Mesenchymal stem cell (in vitro differentiated cells and primary cell): ENCODE data around the gene RFX8.

Experiments
- DNase-seq: peaks from one replicate; pipeline ENCODE4 v3.0.0-alpha.2; 2013
- H2AFZ ChIP-seq: one replicate; pipeline ENCODE4 v1.6.1; 2013; ENCODE audit warnings: low read depth, mild to moderate bottlenecking, control low read depth, inconsistent platforms, low read length, moderate library complexity
- H2AK5ac ChIP-seq: 2 replicates; pipeline ENCODE4 v1.6.1; 2013; ENCODE audit warnings: low read length, moderate library complexity, mild to moderate bottlenecking, inconsistent platforms; ENCODE audit not compliant: severe bottlenecking
- H2BK120ac ChIP-seq: one replicate; pipeline ENCODE4 v1.6.1; 2013; ENCODE audit warnings: low read depth, mild to moderate bottlenecking, inconsistent platforms, low read length, moderate library complexity
- H2BK12ac ChIP-seq, 2 experiments: one replicate each; pipeline ENCODE4 v1.6.1; 2013; ENCODE audit warnings: inconsistent platforms in 2 of 2, low read length in 2 of 2, mild to moderate bottlenecking in 2 of 2, moderate library complexity in 2 of 2, control low read depth in 1 of 2
- H2BK15ac ChIP-seq: one replicate; pipeline ENCODE4 v1.6.1; 2013; ENCODE audit warnings: mild to moderate bottlenecking, low read depth, inconsistent platforms; ENCODE audit not compliant: poor library complexity, severe bottlenecking
- H2BK5ac ChIP-seq: 2 replicates; pipeline ENCODE4 v1.6.1; 2013; ENCODE audit warnings: low read depth, mild to moderate bottlenecking, low read length, control low read depth, inconsistent platforms; ENCODE audit not compliant: poor library complexity, severe bottlenecking
- H3K14ac ChIP-seq, 2 experiments: one replicate each; pipeline ENCODE4 v1.6.1; 2013; ENCODE audit warnings: inconsistent platforms in 2 of 2, low read length in 2 of 2, control low read depth in 1 of 2, mild to moderate bottlenecking in 1 of 2, moderate library complexity in 1 of 2
- H3K18ac ChIP-seq, 2 experiments: one replicate each; pipeline ENCODE4 v1.6.1; 2013; ENCODE audit warnings: inconsistent platforms in 2 of 2, low read length in 2 of 2, control low read depth in 1 of 2, low read depth in 1 of 2, mild to moderate bottlenecking in 1 of 2
- H3K23ac ChIP-seq, 2 experiments: one replicate each; pipeline ENCODE4 v1.6.1; 2013; ENCODE audit warnings: inconsistent platforms in 2 of 2, low read length in 2 of 2, mild to moderate bottlenecking in 2 of 2, moderate library complexity in 2 of 2, control low read depth in 1 of 2
- H3K27ac ChIP-seq: 2 replicates; pipeline ENCODE4 v1.5.1; 2013; ENCODE audit warnings: mild to moderate bottlenecking, moderate library complexity, low read length, control low read depth, inconsistent platforms; ENCODE audit not compliant: poor library complexity, severe bottlenecking
- H3K27me3 ChIP-seq, 2 experiments: 2 replicates each; pipeline versions ENCODE4 v1.6.1 to v1.7.0; 2013; ENCODE audit warnings: low read length in 2 of 2, mild to moderate bottlenecking in 2 of 2, moderate library complexity in 2 of 2, control low read depth in 1 of 2, inconsistent platforms in 1 of 2; ENCODE audit not compliant: control insufficient read depth in 1 of 2, insufficient read depth in 1 of 2
- H3K36me3 ChIP-seq, 2 experiments: 2 replicates each; pipeline versions ENCODE4 v1.6.1 to v1.7.0; 2013; ENCODE audit warnings: low read length in 2 of 2, control low read depth in 1 of 2, inconsistent platforms in 1 of 2, low read depth in 1 of 2, mild to moderate bottlenecking in 1 of 2; ENCODE audit not compliant: insufficient read depth in 2 of 2, control insufficient read depth in 1 of 2
- H3K4ac ChIP-seq, 2 experiments: one replicate each; pipeline ENCODE4 v1.6.1; 2013; ENCODE audit warnings: inconsistent platforms in 2 of 2, low read length in 2 of 2, mild to moderate bottlenecking in 2 of 2, moderate library complexity in 2 of 2, control low read depth in 1 of 2, low read depth in 1 of 2
- H3K4me1 ChIP-seq: 2 replicates; pipeline ENCODE4 v1.6.1; 2013; ENCODE audit warnings: low read depth, low read length, control low read depth; ENCODE audit not compliant: control insufficient read depth, insufficient read depth
- H3K4me2 ChIP-seq: 2 replicates; pipeline ENCODE4 v1.6.1; 2013; ENCODE audit warnings: low read length, mild to moderate bottlenecking, inconsistent platforms; ENCODE audit not compliant: poor library complexity, severe bottlenecking
- H3K4me3 ChIP-seq, 2 experiments: 2 replicates each; pipeline versions ENCODE4 v1.5.1 to v1.7.0; 2013; ENCODE audit warnings: low read length in 2 of 2, mild to moderate bottlenecking in 2 of 2, control low read depth in 1 of 2, low read depth in 1 of 2; ENCODE audit not compliant: insufficient read depth in 1 of 2
- H3K79me1 ChIP-seq: replicated peaks from 2 replicates; pipeline ENCODE4 v1.6.1; 2013; ENCODE audit warnings: mild to moderate bottlenecking, control low read depth, low read length, inconsistent platforms; ENCODE audit not compliant: poor library complexity, severe bottlenecking
- H3K9ac ChIP-seq: 2 replicates; pipeline ENCODE4 v1.7.0; 2013; ENCODE audit warnings: mild to moderate bottlenecking, low read length, moderate library complexity
- H3K9me3 ChIP-seq: 2 replicates; pipeline ENCODE4 v1.7.0; 2013; ENCODE audit warnings: mild to moderate bottlenecking, low read length; ENCODE audit not compliant: control insufficient read depth
- H4K8ac ChIP-seq: one replicate; pipeline ENCODE4 v1.6.1; 2013; ENCODE audit warnings: inconsistent platforms, mild to moderate bottlenecking, low read length, moderate library complexity
- H4K91ac ChIP-seq: one replicate; pipeline ENCODE4 v1.6.1; 2013; ENCODE audit warnings: mild to moderate bottlenecking, low read length, inconsistent platforms
- WGBS: methylation state at CpG from one replicate; pipeline ENCODE4 v1.1.7; 2013; ENCODE audit warnings: mixed read lengths; 5-methylcytosine and 5-hydroxymethylcytosine counted together

RFX8 gene

DNA sequence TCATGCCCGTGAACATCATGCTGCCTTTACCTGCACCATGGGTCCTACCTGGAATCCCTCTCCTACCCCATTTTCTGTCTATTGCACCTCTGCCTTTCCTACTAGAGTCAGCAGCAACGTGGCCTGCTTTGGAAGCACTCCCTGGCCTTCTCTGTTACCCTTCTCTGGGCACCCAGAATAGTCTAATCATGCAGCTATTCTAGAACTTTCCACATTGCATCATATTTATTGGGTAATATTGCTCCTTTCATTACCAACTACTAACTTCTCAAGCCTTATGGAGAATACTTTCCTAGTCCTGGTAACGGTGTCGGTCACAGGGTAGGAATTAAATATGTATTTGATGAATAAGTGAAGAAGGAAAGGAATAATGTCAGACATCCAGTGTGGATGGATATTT lies 54.3 kb downstream of the RFX8 start:
- no peak overlapping the region for H3K4ac ChIP-seq
- H3K23ac ChIP-seq: no peak overlapping the region
- no peak overlapping the region for H3K4me2 ChIP-seq
- H3K18ac ChIP-seq: no peak overlapping the region
- no peak for DNase-seq
- no peak overlapping the region for H2AK5ac ChIP-seq
- peaks cover 0 to 76% of the 10 kb centered on the region in 2 experiments for H3K36me3 ChIP-seq
- H2BK120ac ChIP-seq: no peak overlapping the region
- no peak overlapping the region for H4K8ac ChIP-seq
- H3K4me1 ChIP-seq: no peaks in the 10 kb centered on the region
- H2AFZ ChIP-seq: no peak overlapping the region
- no peak overlapping the region for H3K9ac ChIP-seq
- 90% methylated on average over 4 of the region's 4 CpGs for WGBS
- no peak overlapping the region for H2BK15ac ChIP-seq
- no peak overlapping the region for H3K27ac ChIP-seq
- no peak overlapping the region for H2BK12ac ChIP-seq
- no peak overlapping the region for H3K14ac ChIP-seq
- H3K27me3 ChIP-seq: no peaks in the 10 kb centered on the region
- no peak overlapping the region for H3K4me3 ChIP-seq
- H3K9me3 ChIP-seq: no peaks in the 10 kb centered on the region
- H3K79me1 ChIP-seq: no peaks in the 10 kb centered on the region
- H2BK5ac ChIP-seq: no peak overlapping the region
- peak overlapping the region; percentile 40 for H4K91ac ChIP-seq

DNA sequence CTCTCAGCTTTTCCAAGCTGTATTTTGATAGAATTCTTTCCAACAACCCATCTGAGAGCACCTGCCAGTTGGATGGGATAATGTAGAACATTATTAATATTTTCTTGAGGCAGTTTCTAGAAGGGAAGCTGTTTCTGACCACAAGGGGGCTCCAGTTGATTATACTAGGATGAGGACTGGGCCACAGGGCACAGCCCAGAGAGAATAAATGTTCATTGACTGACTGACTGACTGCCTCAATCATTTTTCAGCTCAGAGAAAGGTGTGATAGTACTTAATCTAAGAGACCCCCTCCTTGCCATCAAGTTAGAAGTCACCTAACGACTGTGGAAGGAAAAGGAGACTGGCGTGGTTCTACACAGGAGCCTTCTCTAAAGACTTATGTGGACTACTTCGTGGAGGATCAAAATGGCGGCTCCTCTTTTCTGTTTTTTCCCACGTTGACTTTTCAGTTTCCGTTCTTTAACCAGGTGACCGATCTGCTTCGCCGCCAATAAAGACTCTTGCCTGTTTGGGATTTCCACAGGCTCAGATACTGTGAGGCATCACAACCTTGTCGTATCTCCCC lies 55.7 kb downstream of the RFX8 start:
- no peak overlapping the region for H3K14ac ChIP-seq
- no peak overlapping the region for H3K27ac ChIP-seq
- no peak overlapping the region for H3K4me2 ChIP-seq
- H3K18ac ChIP-seq: no peak overlapping the region
- H3K23ac ChIP-seq: no peak overlapping the region
- no peak overlapping the region for H2BK120ac ChIP-seq
- peaks cover 0 to 81% of the 10 kb centered on the region in 2 experiments for H3K36me3 ChIP-seq
- 90% methylated on average over 10 of the region's 10 CpGs for WGBS
- no peaks in the 10 kb centered on the region for H3K4me1 ChIP-seq
- no peak overlapping the region for H2AFZ ChIP-seq
- no peak overlapping the region for H3K4ac ChIP-seq
- no peaks in the 10 kb centered on the region for H3K27me3 ChIP-seq
- peak overlapping the region; percentile 58 for H3K9ac ChIP-seq
- H2BK15ac ChIP-seq: no peak overlapping the region
- H2AK5ac ChIP-seq: no peak overlapping the region
- H4K91ac ChIP-seq: no peak overlapping the region
- no peaks in the 10 kb centered on the region for H3K79me1 ChIP-seq
- peak; percentile 68 for DNase-seq
- no peak overlapping the region for H3K4me3 ChIP-seq
- H2BK12ac ChIP-seq: no peak overlapping the region
- H2BK5ac ChIP-seq: no peak overlapping the region
- no peaks in the 10 kb centered on the region for H3K9me3 ChIP-seq
- no peak overlapping the region for H4K8ac ChIP-seq

DNA sequence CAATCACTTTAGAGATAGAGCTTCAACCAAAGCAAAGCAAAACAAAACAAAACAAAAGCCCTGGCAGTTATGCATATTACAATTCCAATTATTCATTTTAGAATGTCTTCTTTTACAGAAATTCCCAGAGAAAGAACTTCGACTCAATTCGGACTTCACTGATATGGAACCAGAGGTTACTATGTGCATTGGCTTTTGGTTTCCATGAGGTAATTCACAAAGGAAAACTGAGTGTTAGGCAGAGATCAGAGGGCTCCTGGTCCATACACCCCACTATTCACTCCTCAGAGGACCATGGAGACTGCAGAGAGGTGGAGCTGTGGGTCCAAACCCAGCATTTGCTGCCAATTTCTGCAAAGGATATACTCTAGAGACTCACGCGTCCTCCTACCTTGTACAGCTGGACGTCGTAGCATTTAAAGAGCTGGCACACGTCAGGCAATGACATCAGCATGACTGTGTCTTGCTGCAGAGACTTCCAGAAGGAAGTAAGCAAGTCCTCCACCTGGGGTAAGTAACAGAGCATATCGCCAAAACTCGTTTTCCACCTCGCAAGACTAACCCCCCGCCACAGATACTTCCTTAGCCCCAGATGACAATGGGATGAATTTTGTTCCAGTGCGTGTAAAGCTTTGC lies 56.3 kb downstream of the RFX8 start:
- no peaks in the 10 kb centered on the region for H3K79me1 ChIP-seq
- no peaks in the 10 kb centered on the region for H3K4me1 ChIP-seq
- H3K27ac ChIP-seq: no peak overlapping the region
- H3K23ac ChIP-seq: no peak overlapping the region
- DNase-seq: no peak
- no peak overlapping the region for H3K18ac ChIP-seq
- H3K4ac ChIP-seq: no peak overlapping the region
- H3K4me3 ChIP-seq: no peak overlapping the region
- H2BK15ac ChIP-seq: no peak overlapping the region
- no peak overlapping the region for H3K4me2 ChIP-seq
- peak overlapping the region; percentile 58 for H3K9ac ChIP-seq
- H3K36me3 ChIP-seq: peaks cover 0 to 80% of the 10 kb centered on the region in 2 experiments
- no peak overlapping the region for H4K8ac ChIP-seq
- peaks cover 0 to 4% of the 10 kb centered on the region in 2 experiments for H3K27me3 ChIP-seq
- H3K14ac ChIP-seq: no peak overlapping the region
- 83% methylated on average over 7 of the region's 12 CpGs for WGBS
- H2BK120ac ChIP-seq: no peak overlapping the region
- no peaks in the 10 kb centered on the region for H3K9me3 ChIP-seq
- H2AK5ac ChIP-seq: no peak overlapping the region
- no peak overlapping the region for H2AFZ ChIP-seq
- peak overlapping the region in 1 of 2 experiments; percentile 62 for H2BK12ac ChIP-seq
- H2BK5ac ChIP-seq: no peak overlapping the region
- H4K91ac ChIP-seq: no peak overlapping the region

DNA sequence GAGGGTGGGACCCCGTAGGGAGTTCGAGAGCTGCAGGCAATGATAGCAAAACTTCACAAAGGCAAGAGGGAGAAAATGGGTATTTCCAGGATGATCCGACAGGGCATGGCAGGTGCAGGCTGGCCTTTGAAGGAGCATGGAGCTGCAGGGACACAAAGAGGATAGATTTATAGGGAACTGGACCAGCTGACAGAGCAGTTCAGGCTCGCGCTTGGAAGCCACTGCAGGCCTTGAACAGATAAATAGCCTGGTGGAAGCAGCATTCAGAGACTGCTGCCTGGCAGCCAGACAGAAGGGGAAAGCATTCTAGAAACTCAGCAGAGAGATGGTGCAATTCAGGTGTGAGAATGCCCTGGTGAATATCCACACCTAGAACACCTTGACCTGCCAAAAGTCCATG lies 58.3 kb downstream of the RFX8 start:
- Histone ChIP-seq H3K27ac (no peak overlapping the region), H3K79me1 (no peaks in the 10 kb centered on the region), H2BK120ac (no peak overlapping the region), H3K36me3 (peaks cover 0 to 86% of the 10 kb centered on the region in 2 experiments), H3K4me2 (no peak overlapping the region), H2BK15ac (no peak overlapping the region), H4K91ac (no peak overlapping the region), H3K9me3 (no peaks in the 10 kb centered on the region), H3K4me3 (no peak overlapping the region), H3K18ac (no peak overlapping the region), H2BK12ac (no peak overlapping the region), H3K23ac (no peak overlapping the region), H2AFZ (no peak overlapping the region), H3K9ac (no peak overlapping the region), H4K8ac (no peak overlapping the region), H3K27me3 (peaks cover 0 to 15% of the 10 kb centered on the region in 2 experiments), H3K4me1 (no peaks in the 10 kb centered on the region), H3K4ac (no peak overlapping the region), H2AK5ac (no peak overlapping the region), H2BK5ac (no peak overlapping the region), H3K14ac (no peak overlapping the region)
- no peak for DNase-seq
- 92% methylated on average over 5 of the region's 5 CpGs for WGBS
